GM13976 (cell line): ENCODE measurements around the gene MYOF.

Experiments used
- DNase-seq: peaks from one replicate; pipeline ENCODE4 v3.0.0; 2012; ENCODE audit warnings: low spot score
- CTCF ChIP-seq: IDR thresholded peaks from 2 replicates; pipeline ENCODE4 v1.5.1; 2012; ENCODE audit warnings: borderline replicate concordance, mild to moderate bottlenecking; ENCODE audit not compliant: insufficient read depth; ENCODE audit errors: extremely low read depth, missing control alignments, control extremely low read depth
- in situ Hi-C: fragments of 300-500 bp; cut with MboI; formaldehyde crosslinking; loops from one replicate; pipeline ENCODE4 v1.12.0; 2022; ENCODE audit warnings: low sequenced_read_pairs, mixed read lengths, inconsistent platforms; ENCODE audit not compliant: unreplicated experiment

MYOF gene

GRCh38 chr10:93344691-93345090, 137.4 kb downstream of the MYOF start:
- no peak for DNase-seq
- in situ Hi-C loops, result no loop called here
- no peak for TF ChIP-seq CTCF

- in situ Hi-C loops, result no loop called here
- no peak for TF ChIP-seq CTCF
- no peak for DNase-seq
Measured at GRCh38 chr10:93342921-93343320, 139.2 kb downstream of the MYOF start.

- no peak for DNase-seq
- no peak for TF ChIP-seq CTCF
- in situ Hi-C loops, result no loop called here
Measured at GRCh38 chr10:93342366-93342765, 139.8 kb downstream of the MYOF start.

GRCh38 chr10:93337309-93337721, 144.8 kb downstream of the MYOF start:
- in situ Hi-C loops, result no loop called here
- no peak for TF ChIP-seq CTCF
- DNase-seq, result no peak

GRCh38 chr10:93336678-93337077, 145.5 kb downstream of the MYOF start:
- in situ Hi-C loops, result no loop called here
- no peak for TF ChIP-seq CTCF
- no peak for DNase-seq

GRCh38 chr10:93336110-93336509, 146.0 kb downstream of the MYOF start:
- TF ChIP-seq CTCF, result no peak
- in situ Hi-C loops, result no loop called here
- DNase-seq, result no peak

GRCh38 chr10:93334901-93335327, 147.2 kb downstream of the MYOF start:
- in situ Hi-C loops, result no loop called here
- DNase-seq, result no peak
- no peak for TF ChIP-seq CTCF
